ENCODE results near the gene KDF1. TPM values are rescaled to one million over a fixed set of nuclear protein-coding genes. Genes with fewer than 3 reads are reported as not detected.

Gene KDF1
- total and polyA plus RNA-seq, 2 of the 13 experiments (the other 11 are each of a cell fraction or from before 2014, with no cell fraction given) = 1.9 to 4.9 TPM

GRCh38 chr1:26972390-26972789 is 12.1 kb upstream of the KDF1 start (continued):
- TF ChIP-seq MLXIP (CRISPR knock-in tag; IDR thresholded peaks at IDR 0.05; ENCODE audit: borderline replicate concordance) (no peak), ZNF256 (CRISPR knock-in tag; conservative IDR thresholded peaks at IDR 0.05) (no peak), TEAD3 (CRISPR knock-in tag; optimal IDR thresholded peaks at IDR 0.05; ENCODE audit: borderline replicate concordance) (peak; percentile 9), ZNF629 (CRISPR knock-in tag; conservative IDR thresholded peaks at IDR 0.05) (no peak), RORA (CRISPR knock-in tag; IDR thresholded peaks at IDR 0.05) (no peak), GPBP1L1 (CRISPR knock-in tag; IDR thresholded peaks at IDR 0.05) (no peak), TEF (CRISPR knock-in tag; IDR thresholded peaks at IDR 0.05) (no peak), FOXK1 (CRISPR knock-in tag; IDR thresholded peaks at IDR 0.05; ENCODE audit: borderline replicate concordance, low read depth) (no peak), TBL1XR1 (IDR thresholded peaks at IDR 0.05; ENCODE audit: borderline replicate concordance, low read length, partially characterized antibody) (no peak), ZBTB34 (CRISPR knock-in tag; IDR thresholded peaks at IDR 0.05) (no peak), ZNF674 (CRISPR knock-in tag; IDR thresholded peaks at IDR 0.05; ENCODE audit: low read depth) (no peak), ZUFSP (CRISPR knock-in tag; IDR thresholded peaks at IDR 0.05; ENCODE audit: borderline replicate concordance) (no peak), ARID4A (CRISPR knock-in tag; IDR thresholded peaks at IDR 0.05; ENCODE audit: borderline replicate concordance) (no peak), ARNT2 (CRISPR knock-in tag; IDR thresholded peaks at IDR 0.05; ENCODE audit: low read depth) (no peak), SRSF9 (IDR thresholded peaks at IDR 0.05; ENCODE audit: borderline replicate concordance, insufficient read depth, low read depth, low read length, poor library complexity, severe bottlenecking) (no peak)
